Trophoblast cell (in vitro differentiated cells and primary cell): ENCODE results near the gene LRMDA.

Experiments
- DNase-seq, 2 donors: peaks; one replicate each; pipeline ENCODE4 v3.0.0-alpha.2; 2016
- H2AFZ ChIP-seq: 2 replicates; pipeline ENCODE4 v1.6.1; 2013; ENCODE audit warnings: low read length, moderate library complexity, mild to moderate bottlenecking; ENCODE audit not compliant: insufficient read depth, poor library complexity
- H2AK5ac ChIP-seq: 2 replicates; pipeline ENCODE4 v1.6.1; 2013; ENCODE audit warnings: mild to moderate bottlenecking, low read length
- H2BK120ac ChIP-seq: 2 replicates; pipeline ENCODE4 v1.6.1; 2013; ENCODE audit warnings: low read length, mild to moderate bottlenecking, moderate library complexity; ENCODE audit not compliant: insufficient read depth, poor library complexity
- H2BK12ac ChIP-seq: 2 replicates; pipeline ENCODE4 v1.6.1; 2013; ENCODE audit warnings: mild to moderate bottlenecking, low read length, moderate library complexity
- H2BK5ac ChIP-seq: 2 replicates; pipeline ENCODE4 v1.6.1; 2013; ENCODE audit warnings: low read length, low read depth, moderate library complexity, mild to moderate bottlenecking; ENCODE audit not compliant: poor library complexity
- H3K14ac ChIP-seq: 2 replicates; pipeline ENCODE4 v1.6.1; 2013; ENCODE audit warnings: mild to moderate bottlenecking, low read length
- H3K18ac ChIP-seq: 2 replicates; pipeline ENCODE4 v1.6.1; 2013; ENCODE audit warnings: mild to moderate bottlenecking, low read length
- H3K23ac ChIP-seq: 2 replicates; pipeline ENCODE4 v1.6.1; 2013; ENCODE audit warnings: low read length
- H3K27ac ChIP-seq: 2 replicates; pipeline ENCODE4 v1.5.1; 2013; ENCODE audit warnings: low read depth, mild to moderate bottlenecking, inconsistent platforms, low read length, moderate library complexity
- H3K27me3 ChIP-seq: 2 replicates; pipeline ENCODE4 v1.6.1; 2013; ENCODE audit warnings: inconsistent platforms, mild to moderate bottlenecking, low read length, moderate library complexity; ENCODE audit not compliant: insufficient read depth
- H3K36me3 ChIP-seq, 2 experiments: 1 replicate in 1 of 2; 2 replicates in 1 of 2; pipeline ENCODE4 v1.6.1; 2013; ENCODE audit warnings: low read length in 2 of 2, mild to moderate bottlenecking in 2 of 2, moderate library complexity in 1 of 2; ENCODE audit not compliant: insufficient read depth in 2 of 2, control insufficient read depth in 1 of 2
- H3K4ac ChIP-seq: 2 replicates; pipeline ENCODE4 v1.6.1; 2013; ENCODE audit warnings: low read depth, mild to moderate bottlenecking, low read length, moderate library complexity
- H3K4me1 ChIP-seq, 2 experiments: 1 replicate in 1 of 2; 2 replicates in 1 of 2; pipeline ENCODE4 v1.6.1; 2013; ENCODE audit warnings: low read length in 2 of 2, mild to moderate bottlenecking in 2 of 2, moderate library complexity in 1 of 2; ENCODE audit not compliant: insufficient read depth in 2 of 2, control insufficient read depth in 1 of 2
- H3K4me2 ChIP-seq: 2 replicates; pipeline ENCODE4 v1.6.1; 2013; ENCODE audit warnings: inconsistent platforms, mild to moderate bottlenecking, low read length, moderate library complexity
- H3K4me3 ChIP-seq: 2 replicates; pipeline ENCODE4 v1.5.1; 2013; ENCODE audit warnings: mild to moderate bottlenecking, low read depth, low read length, inconsistent platforms
- H3K79me1 ChIP-seq: one replicate; pipeline ENCODE4 v1.6.1; 2013; ENCODE audit warnings: low read length
- H3K79me2 ChIP-seq: 2 replicates; pipeline ENCODE4 v1.6.1; 2013; ENCODE audit warnings: low read length, mild to moderate bottlenecking; ENCODE audit not compliant: control insufficient read depth, insufficient read depth, poor library complexity
- H3K9ac ChIP-seq: 2 replicates; pipeline ENCODE4 v1.6.1; 2013; ENCODE audit warnings: mild to moderate bottlenecking, low read length
- H3K9me3 ChIP-seq: 2 replicates; pipeline ENCODE4 v1.6.1; 2013; ENCODE audit warnings: low read depth, mild to moderate bottlenecking, control low read depth, inconsistent platforms, low read length; ENCODE audit not compliant: insufficient read depth
- H4K12ac ChIP-seq: 2 replicates; pipeline ENCODE4 v1.6.1; 2013; ENCODE audit warnings: low read depth, mild to moderate bottlenecking, low read length, moderate library complexity
- H4K8ac ChIP-seq: 2 replicates; pipeline ENCODE4 v1.6.1; 2013; ENCODE audit warnings: low read depth, mild to moderate bottlenecking, low read length, moderate library complexity
- H4K91ac ChIP-seq: one replicate; pipeline ENCODE4 v1.6.1; 2013; ENCODE audit warnings: low read depth, mild to moderate bottlenecking, low read length, moderate library complexity
- WGBS: extraction: QIAGEN DNeasy Blood & Tissue Kit; methylation state at CpG from one replicate; pipeline ENCODE4 v1.1.7; 2013; ENCODE audit warnings: missing lambda C conversion rate; ENCODE audit not compliant: insufficient read length, insufficient coverage; ENCODE audit errors: extremely low coverage; 5-methylcytosine and 5-hydroxymethylcytosine counted together

The LRMDA gene

DNA sequence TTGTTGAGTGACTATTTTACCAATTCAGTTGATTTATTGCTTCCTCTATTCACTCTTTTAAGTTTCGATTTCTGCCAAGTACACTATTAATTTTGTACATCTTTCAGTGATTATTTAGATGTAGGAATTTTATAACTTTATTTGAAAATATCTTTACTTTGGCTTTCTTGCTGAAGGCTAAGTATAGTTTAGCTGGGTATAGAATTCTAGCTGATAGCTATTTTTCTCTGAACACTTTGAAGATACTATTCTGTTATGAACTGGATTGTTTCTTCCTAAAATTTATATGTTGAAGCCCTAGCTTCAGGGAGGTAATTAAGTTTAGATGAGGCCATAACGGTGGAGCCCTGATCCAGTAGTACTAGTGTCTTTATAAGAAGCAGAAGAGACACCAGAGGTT, 141.1 kb downstream of the LRMDA start:
- H4K91ac ChIP-seq: no peak overlapping the region
- no CpG with 5 or more reads among the region's 2 CpGs for WGBS
- no peak overlapping the region for H3K18ac ChIP-seq
- no peak overlapping the region for H3K27ac ChIP-seq
- no peaks in the 10 kb centered on the region for H3K4me1 ChIP-seq
- no peak overlapping the region for H4K12ac ChIP-seq
- H2BK12ac ChIP-seq: no peak overlapping the region
- no peak overlapping the region for H3K4me2 ChIP-seq
- no peaks in the 10 kb centered on the region for H3K79me2 ChIP-seq
- no peak overlapping the region for H3K23ac ChIP-seq
- no peak overlapping the region for H3K14ac ChIP-seq
- no peak overlapping the region for H4K8ac ChIP-seq
- H3K27me3 ChIP-seq: no peaks in the 10 kb centered on the region
- no peaks in the 10 kb centered on the region for H3K79me1 ChIP-seq
- no peaks in the 10 kb centered on the region for H3K36me3 ChIP-seq
- H2AFZ ChIP-seq: no peak overlapping the region
- H2BK120ac ChIP-seq: no peak overlapping the region
- H3K4ac ChIP-seq: no peak overlapping the region
- no peak overlapping the region for H3K4me3 ChIP-seq
- no peak overlapping the region for H3K9ac ChIP-seq
- H2AK5ac ChIP-seq: no peak overlapping the region
- DNase-seq: no peak
- peaks cover 2% of the 10 kb centered on the region for H3K9me3 ChIP-seq
- no peak overlapping the region for H2BK5ac ChIP-seq

DNA sequence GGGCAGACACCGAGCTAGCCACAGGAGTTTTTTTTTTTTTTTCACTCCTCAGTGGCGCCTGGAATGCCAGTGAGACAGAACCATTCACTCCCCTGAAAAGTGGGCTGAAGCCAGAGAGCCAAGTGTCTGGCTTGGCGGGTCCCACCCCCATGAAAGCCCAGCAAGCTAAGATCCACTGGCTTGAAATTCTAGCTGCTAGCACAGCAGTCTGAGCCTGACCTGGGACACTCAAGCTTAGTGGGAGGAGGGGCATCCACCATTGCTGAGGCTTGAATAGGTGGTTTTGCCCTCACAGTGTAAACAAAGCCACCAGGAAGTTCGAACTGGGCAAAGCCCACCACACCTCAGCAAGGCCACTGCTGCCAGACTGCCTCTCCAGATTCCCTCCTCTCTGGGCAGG, 144.5 kb downstream of the LRMDA start:
- Histone ChIP-seq H3K14ac (no peak overlapping the region), H2AK5ac (no peak overlapping the region), H3K18ac (no peak overlapping the region), H3K27me3 (no peaks in the 10 kb centered on the region), H3K79me2 (no peaks in the 10 kb centered on the region), H3K9me3 (peaks cover 2% of the 10 kb centered on the region), H3K27ac (no peak overlapping the region), H4K8ac (no peak overlapping the region), H2AFZ (no peak overlapping the region), H3K23ac (no peak overlapping the region), H3K4me3 (no peak overlapping the region), H3K4me2 (no peak overlapping the region), H3K4me1 (no peaks in the 10 kb centered on the region), H3K9ac (no peak overlapping the region), H2BK12ac (no peak overlapping the region), H4K91ac (no peak overlapping the region), H4K12ac (no peak overlapping the region), H2BK5ac (no peak overlapping the region), H3K36me3 (no peaks in the 10 kb centered on the region), H3K79me1 (no peaks in the 10 kb centered on the region), H3K4ac (no peak overlapping the region), H2BK120ac (no peak overlapping the region)
- no peak for DNase-seq
- no CpG with 5 or more reads among the region's 4 CpGs for WGBS

DNA sequence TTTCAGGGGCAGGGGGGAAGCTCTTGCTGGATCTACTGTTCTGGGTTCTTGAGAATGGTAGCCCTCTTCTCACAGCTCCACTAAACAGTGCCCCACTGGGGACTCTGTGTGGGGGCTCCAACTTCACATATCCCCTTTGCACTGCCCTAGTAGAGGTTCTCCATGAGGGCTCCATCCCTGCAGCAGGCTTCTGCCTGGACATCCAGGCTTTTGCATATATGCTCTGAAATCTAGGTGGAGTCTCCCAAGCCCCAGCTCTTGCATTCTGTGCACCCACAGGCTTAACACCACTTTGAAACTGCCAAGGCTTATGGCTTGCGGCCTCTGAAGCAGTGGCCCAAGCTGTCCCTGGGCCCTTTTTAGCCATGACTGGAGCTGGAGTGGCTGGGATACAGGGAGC, 150.7 kb downstream of the LRMDA start:
- Histone ChIP-seq H2BK12ac (no peak overlapping the region), H2AK5ac (no peak overlapping the region)
- no CpG with 5 or more reads among the region's 1 CpG for WGBS

DNA sequence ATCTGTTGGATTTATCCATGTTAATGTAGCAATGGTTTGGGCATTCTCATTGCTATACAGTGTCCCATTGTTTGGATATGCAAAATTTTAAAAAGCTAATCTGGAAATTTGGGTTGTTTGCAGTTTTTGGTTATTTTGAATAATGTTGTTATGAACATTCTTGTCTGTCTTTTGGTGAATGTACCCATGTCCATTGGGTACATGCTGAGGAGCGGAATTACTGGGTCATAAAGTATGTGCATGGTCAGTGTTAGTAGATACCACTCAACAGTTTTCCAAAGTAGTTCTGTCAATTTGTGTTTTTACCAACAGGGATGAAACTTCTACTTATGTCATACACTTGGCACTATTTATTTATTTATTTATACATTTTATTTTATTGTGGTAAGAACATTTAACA, 153.9 kb downstream of the LRMDA start:
- Histone ChIP-seq H3K4me3 (no peak overlapping the region), H3K4ac (no peak overlapping the region), H3K79me1 (no peaks in the 10 kb centered on the region), H2AK5ac (no peak overlapping the region), H4K8ac (no peak overlapping the region), H3K4me2 (no peak overlapping the region), H4K91ac (no peak overlapping the region), H3K79me2 (no peaks in the 10 kb centered on the region), H2BK5ac (no peak overlapping the region), H3K18ac (no peak overlapping the region), H3K36me3 (no peaks in the 10 kb centered on the region), H2AFZ (no peak overlapping the region), H2BK12ac (no peak overlapping the region), H3K14ac (no peak overlapping the region), H3K9ac (no peak overlapping the region), H3K4me1 (no peaks in the 10 kb centered on the region), H3K27me3 (no peaks in the 10 kb centered on the region), H3K23ac (no peak overlapping the region), H4K12ac (no peak overlapping the region), H3K9me3 (peaks cover 7% of the 10 kb centered on the region), H3K27ac (no peak overlapping the region), H2BK120ac (no peak overlapping the region)
- no CpG with 5 or more reads among the region's 1 CpG for WGBS
- DNase-seq: no peak

More for the DNA sequence above, 150.7 kb downstream of the LRMDA start:
- H3K79me2 ChIP-seq: no peaks in the 10 kb centered on the region
- no peaks in the 10 kb centered on the region for H3K79me1 ChIP-seq
- H3K4me2 ChIP-seq: no peak overlapping the region
- H4K8ac ChIP-seq: no peak overlapping the region
- H3K4me3 ChIP-seq: no peak overlapping the region
- no peaks in the 10 kb centered on the region for H3K36me3 ChIP-seq
- no peak overlapping the region for H3K4ac ChIP-seq
- no peak overlapping the region for H3K18ac ChIP-seq
- no peak overlapping the region for H3K14ac ChIP-seq
- H4K12ac ChIP-seq: no peak overlapping the region
- no peaks in the 10 kb centered on the region for H3K4me1 ChIP-seq
- peaks cover 7% of the 10 kb centered on the region for H3K9me3 ChIP-seq
- no peak for DNase-seq
- no peak overlapping the region for H2AFZ ChIP-seq
- H2BK120ac ChIP-seq: no peak overlapping the region
- H3K9ac ChIP-seq: no peak overlapping the region
- H3K27ac ChIP-seq: no peak overlapping the region
- no peak overlapping the region for H3K23ac ChIP-seq
- no peak overlapping the region for H2BK5ac ChIP-seq
- H4K91ac ChIP-seq: no peak overlapping the region
- H3K27me3 ChIP-seq: no peaks in the 10 kb centered on the region
